ENCODE results near the gene LRP2BP.

Gene LRP2BP

DNA sequence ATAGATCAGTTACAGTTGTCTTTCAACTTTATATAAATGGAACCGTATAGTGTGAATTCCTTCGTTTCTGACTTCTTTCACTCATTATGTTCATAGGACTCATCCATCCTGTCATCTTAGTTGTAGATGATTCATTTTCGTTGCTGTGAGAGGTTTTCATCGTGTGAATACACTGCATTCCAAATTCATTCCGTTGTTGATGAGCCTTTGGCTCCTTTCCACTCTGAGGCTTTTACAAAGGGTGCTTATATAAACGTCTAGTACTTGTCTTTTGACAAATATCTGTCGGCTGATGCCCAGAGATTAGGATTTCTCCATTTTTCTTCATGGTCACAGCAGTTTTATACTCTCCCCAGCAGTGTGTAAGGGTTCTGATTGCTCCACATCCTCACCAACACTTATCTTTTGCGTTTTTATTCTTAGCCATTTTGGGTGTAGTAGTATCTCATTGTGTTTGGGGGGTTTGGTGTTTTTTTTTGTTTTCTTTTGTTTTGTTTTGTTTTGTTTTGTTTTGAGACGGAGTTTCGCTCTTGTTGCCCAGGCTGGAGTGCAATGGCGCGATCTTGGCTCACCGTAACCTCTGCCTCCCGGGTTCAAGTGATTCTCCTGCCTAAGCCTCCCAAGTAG, 48.6 kb downstream of the LRP2BP start:
- TF ChIP-seq ZFX (IDR thresholded peaks at IDR 0.05): no peak
- TF ChIP-seq, protein P1, sequence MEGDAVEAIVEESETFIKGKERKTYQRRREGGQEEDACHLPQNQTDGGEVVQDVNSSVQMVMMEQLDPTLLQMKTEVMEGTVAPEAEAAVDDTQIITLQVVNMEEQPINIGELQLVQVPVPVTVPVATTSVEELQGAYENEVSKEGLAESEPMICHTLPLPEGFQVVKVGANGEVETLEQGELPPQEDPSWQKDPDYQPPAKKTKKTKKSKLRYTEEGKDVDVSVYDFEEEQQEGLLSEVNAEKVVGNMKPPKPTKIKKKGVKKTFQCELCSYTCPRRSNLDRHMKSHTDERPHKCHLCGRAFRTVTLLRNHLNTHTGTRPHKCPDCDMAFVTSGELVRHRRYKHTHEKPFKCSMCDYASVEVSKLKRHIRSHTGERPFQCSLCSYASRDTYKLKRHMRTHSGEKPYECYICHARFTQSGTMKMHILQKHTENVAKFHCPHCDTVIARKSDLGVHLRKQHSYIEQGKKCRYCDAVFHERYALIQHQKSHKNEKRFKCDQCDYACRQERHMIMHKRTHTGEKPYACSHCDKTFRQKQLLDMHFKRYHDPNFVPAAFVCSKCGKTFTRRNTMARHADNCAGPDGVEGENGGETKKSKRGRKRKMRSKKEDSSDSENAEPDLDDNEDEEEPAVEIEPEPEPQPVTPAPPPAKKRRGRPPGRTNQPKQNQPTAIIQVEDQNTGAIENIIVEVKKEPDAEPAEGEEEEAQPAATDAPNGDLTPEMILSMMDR (conservative IDR thresholded peaks at IDR 0.05): no peak
- no peak overlapping the region for H3K27ac ChIP-seq

- TF ChIP-seq, protein P1 (conservative IDR thresholded peaks at IDR 0.05): no peak
- no peak for TF ChIP-seq ZFX (IDR thresholded peaks at IDR 0.05)
- no peak overlapping the region for H3K27ac ChIP-seq
These were observed 50.8 kb downstream of the LRP2BP start for GRCh38 chr4:185344743-185345538.

GRCh38 chr4:185343726-185344581, 51.8 kb downstream of the LRP2BP start:
- no peak overlapping the region for H3K27ac ChIP-seq
- no peak for TF ChIP-seq ZFX (IDR thresholded peaks at IDR 0.05)
- TF ChIP-seq, protein P1 (conservative IDR thresholded peaks at IDR 0.05): no peak

GRCh38 chr4:185341841-185342240, 53.9 kb downstream of the LRP2BP start:
- TF ChIP-seq, protein P1 (conservative IDR thresholded peaks at IDR 0.05): no peak
- TF ChIP-seq ZFX (IDR thresholded peaks at IDR 0.05): no peak
- no peak overlapping the region for H3K27ac ChIP-seq

GRCh38 chr4:185341377-185341776, 54.3 kb downstream of the LRP2BP start:
- TF ChIP-seq ZFX (IDR thresholded peaks at IDR 0.05): no peak
- TF ChIP-seq, protein P1 (conservative IDR thresholded peaks at IDR 0.05): no peak
- H3K27ac ChIP-seq: no peak overlapping the region

GRCh38 chr4:185339941-185340340, 55.8 kb downstream of the LRP2BP start:
- no peak overlapping the region for H3K27ac ChIP-seq
- TF ChIP-seq ZFX (IDR thresholded peaks at IDR 0.05): no peak
- TF ChIP-seq, protein P1 (conservative IDR thresholded peaks at IDR 0.05): no peak

All from C4-2B (cell line).